Measurements from ENCODE around the gene FARS2.

FARS2 gene

GRCh38 chr6:5249451-5250122, 11.7 kb upstream of the FARS2 start:
- no peak for DNase-seq (ENCODE audit: low read depth)

DNA sequence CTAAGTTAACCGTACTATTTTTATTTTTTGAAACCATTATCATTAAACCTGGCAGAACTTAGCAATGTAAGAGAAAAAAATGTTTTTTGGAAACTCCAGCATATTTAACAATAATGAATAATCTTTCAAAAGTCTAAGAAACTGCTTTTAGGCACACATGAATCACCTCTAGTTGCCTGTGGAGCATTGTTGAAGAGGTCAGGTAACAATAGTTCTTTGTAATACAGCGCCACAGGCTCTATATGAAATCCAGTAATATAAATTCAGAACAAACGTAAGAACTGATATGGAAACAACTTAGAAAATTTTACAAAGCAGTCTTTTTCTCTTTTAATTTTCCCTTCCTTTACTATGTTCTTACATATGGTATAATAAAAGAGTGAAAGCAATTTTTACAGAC, 10.9 kb upstream of the FARS2 start:
- DNase-seq (ENCODE audit: low read depth): no peak

DNA sequence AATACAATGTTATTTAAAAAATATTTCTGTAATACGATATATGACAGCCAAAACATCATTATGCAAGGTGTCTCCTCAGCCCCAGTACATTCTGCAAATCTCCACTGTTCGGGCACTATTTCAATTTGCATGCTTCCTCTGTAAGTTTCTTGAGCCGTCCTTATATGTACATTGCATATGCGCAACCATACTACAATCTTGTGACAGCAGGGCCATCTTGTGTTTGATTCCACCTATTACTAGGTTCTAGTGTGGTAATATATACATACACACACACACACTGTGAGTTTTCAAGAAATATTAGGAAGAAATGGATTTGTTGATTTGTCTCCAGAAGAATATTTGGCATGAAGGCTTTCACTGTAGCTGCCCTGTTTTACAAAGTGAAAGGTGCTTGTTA, 10.4 kb upstream of the FARS2 start:
- DNase-seq (ENCODE audit: low read depth): no peak

DNA sequence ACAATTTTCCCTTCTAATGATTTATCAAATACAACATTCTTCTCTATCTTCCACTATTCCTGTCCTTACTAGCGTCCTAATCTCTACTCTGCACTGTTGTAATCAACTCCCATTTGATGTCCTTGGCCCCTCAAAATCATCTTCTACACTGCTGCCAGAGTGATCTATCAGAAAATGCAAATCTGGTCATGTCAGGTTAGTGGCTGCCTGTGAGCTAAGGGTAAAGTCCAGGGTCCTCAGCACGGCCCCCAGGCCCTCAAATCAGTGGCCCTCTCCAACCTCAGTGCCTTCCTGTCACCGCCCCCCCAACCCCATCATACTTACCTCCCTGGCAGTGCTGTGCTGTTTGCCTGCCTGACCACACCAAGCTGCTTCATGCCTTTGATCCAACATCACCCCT, 4.4 kb upstream of the FARS2 start:
- no peak for DNase-seq (ENCODE audit: low read depth)

DNA sequence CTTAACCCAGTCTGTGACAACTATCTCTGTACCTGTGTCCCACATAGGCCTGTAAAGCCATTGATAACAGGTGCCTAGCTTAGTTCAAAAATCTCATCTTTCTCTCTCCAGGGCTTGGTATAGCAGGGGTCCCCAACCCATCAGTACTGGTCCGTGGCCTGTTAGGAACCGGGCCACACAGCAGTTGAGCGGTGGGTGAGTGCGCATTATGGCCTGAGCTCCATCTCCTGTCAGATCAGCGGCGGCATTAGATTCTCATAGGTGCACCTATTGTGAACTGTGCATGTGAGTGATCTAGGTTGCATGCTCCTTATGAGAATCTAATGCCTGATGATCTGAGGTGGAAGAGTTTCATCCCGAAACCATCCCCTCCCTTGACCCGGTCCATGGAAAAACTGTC, 3.9 kb upstream of the FARS2 start:
- no peak for DNase-seq (ENCODE audit: low read depth)

DNA sequence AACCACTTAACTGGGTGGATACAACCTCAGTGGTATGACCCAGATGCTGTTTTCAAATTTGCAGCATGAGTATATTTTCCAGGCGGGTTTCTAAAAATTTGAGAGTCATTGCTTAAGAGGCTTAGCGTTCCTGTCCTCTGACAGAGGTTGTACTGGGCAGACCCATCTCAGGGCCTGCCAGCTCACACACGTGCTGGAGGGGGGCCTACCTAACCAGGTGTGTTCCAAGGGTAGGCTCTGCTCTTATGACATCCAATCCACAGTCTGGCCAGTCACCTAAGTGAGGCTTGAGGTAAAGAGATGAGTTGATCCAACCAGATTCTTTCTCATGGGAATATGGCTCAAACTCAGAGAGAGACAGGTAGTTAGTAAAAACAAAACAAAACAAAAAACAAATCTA, 1.9 kb upstream of the FARS2 start:
- DNase-seq (ENCODE audit: low read depth): no peak

GRCh38 chr6:5260111-5260620, 1.1 kb upstream of the FARS2 start:
- peak; percentile 45 for DNase-seq (ENCODE audit: low read depth)

- no peak for DNase-seq (ENCODE audit: low read depth)
Measured at GRCh38 chr6:5261545-5262109, 314 bp downstream of the FARS2 start.

GRCh38 chr6:5266423-5266822, 5.1 kb downstream of the FARS2 start:
- DNase-seq (ENCODE audit: low read depth): no peak

DNA sequence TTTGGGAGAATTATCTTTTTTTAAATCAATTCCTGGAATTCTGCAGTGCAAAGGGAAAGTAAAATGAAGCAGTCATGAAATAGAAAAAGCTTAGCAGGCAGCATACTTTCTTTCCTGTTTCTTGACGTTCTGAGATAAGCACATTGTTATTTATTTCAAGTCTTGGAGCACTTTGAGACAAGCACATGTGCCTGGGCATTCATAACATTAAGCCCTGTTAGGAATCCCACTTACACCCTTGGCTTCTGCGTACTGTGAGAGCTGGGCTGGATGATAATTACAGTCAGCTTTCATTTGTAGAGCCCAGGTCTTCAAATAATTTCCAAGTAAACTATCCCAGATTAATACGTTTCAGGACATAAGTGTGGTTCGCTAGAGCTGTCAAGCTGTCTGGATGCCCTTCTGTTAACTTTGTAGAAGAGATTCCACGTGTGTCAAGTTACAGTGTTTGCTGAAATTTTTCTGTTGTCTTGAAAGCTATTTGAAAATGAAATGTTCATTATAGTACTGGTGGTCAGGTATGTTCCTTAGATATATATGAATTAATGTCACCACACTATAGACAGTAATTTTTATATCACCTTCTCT, 8.9 kb downstream of the FARS2 start:
- DNase-seq (ENCODE audit: low read depth): no peak

- no peak for DNase-seq (ENCODE audit: low read depth)
Measured at GRCh38 chr6:5271926-5272325, 10.6 kb downstream of the FARS2 start.

DNA sequence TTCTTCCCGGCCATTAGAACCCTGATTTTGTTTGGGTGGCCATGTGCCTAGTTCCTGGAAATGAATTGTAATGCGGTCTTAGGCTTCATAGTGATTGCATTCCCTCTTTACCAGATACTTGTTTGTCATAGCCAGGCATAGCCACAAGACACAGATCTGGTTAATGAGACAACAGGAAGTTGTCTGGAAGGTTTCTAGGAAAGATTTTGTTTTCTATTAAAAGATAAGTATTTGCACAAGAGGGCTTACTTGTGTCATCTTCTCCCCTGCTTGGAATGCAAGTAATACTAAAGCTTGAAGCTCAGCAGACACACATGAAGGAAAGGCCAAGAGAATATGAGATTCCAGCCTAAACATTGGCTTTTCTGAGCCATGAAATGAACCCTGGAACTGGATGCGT, 12.9 kb downstream of the FARS2 start:
- DNase-seq (ENCODE audit: low read depth): no peak

DNA sequence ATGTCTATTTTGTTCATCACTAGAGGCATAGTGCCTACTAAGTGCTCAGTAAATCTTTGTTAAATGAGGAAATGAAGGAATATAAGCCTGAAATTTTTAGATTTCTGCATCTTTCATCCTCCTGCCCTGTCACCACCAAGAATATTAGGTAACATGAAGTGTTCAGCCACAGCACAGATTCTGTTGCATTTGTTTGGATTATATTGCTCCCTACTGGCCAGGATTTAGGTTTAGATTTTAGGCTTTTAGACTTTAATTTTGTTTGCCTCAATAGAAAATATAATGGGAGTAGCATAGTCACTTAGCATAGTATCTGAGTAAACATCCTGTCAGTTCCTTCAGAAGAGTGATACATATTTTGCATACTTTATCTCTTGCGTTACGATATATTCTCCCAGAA, 14.2 kb downstream of the FARS2 start:
- no peak for DNase-seq (ENCODE audit: low read depth)

DNA sequence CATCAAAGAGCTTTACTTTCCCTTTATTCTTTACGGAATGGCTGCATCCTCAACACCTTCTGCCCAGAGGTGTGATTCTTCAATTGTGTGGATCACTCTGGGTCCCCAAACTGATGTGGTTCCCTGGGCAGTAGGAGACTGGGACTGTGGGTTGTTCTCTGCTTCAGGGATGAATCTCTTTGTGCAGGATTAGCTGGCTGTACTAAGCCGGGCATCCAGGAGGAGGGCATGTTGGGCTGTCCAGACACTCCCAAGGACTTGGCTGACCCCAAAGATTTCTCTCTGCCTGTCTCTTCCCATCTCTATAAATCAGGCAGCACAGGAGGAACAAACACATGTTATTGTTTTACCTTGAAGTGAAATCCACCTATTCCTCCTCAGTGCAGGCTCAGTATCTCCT, 15.3 kb downstream of the FARS2 start:
- no peak for DNase-seq (ENCODE audit: low read depth)

DNA sequence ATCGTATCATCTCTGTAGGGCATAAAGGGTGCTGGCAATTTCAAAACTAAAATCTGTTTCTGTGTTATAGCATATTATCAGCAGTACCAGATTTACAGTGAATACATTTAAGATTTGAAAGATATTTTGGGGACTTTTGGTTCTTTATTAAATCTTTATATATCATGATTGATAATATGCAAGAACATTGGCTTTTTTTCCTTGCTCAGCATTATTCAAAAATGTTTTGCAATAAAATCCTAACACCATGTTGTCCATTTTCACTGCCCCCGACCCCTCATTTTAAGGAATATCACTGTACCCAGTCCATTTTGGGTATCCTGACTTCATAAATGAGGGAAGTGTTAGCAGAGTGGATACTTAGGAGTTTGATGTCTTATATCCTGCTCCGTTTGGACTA, 16.3 kb downstream of the FARS2 start:
- DNase-seq (ENCODE audit: low read depth): no peak

- DNase-seq (ENCODE audit: low read depth): no peak
Measured at GRCh38 chr6:5278047-5278446, 16.7 kb downstream of the FARS2 start.

DNA sequence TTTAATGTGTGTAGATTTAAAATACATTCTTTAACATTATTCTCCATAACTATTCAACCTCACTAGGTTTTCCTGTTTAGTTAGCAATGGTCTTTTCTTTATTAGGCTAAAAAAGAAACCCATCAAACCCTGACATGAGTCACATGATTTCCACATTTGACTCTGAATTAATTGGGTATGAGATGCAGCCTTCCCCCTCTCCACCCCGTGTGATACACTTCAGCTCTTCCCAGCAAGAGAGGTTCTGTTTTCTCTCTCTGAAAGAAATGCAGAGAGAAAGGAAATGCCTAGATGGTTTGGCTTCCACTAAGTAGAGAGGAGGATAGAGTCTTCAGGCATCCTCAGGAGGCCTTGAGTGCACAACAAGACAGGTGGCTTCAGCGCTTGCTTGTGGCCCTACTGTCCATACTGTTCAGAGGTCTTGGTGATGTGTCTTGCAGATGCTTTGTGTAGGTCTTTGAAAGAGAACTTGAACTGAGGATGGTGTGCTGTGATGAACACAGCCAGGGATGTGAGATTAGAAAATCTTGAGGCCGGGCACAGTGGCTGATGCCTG, 17.3 kb downstream of the FARS2 start:
- no peak for DNase-seq (ENCODE audit: low read depth)

DNA sequence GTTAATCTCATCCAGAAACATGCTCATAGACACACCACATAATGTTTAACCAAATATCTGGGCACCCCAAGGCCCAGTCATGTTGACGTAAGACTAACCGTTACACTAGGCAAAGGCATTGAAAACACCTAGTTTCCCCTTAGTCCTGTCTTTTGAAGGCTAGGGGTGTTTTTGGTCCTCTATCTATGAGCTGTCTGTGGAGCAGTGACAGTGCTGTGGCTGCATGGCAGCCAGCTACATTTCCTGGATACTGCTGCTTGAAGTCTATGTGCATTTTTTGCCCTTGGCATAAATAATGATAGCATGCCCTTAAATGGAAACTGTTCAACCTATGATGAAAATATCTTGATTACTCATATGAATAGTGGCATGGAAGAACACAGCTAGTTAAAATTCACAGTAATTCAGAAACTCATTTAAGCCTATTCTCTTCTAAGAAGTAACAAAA, 18.6 kb downstream of the FARS2 start:
- DNase-seq (ENCODE audit: low read depth): no peak

DNA sequence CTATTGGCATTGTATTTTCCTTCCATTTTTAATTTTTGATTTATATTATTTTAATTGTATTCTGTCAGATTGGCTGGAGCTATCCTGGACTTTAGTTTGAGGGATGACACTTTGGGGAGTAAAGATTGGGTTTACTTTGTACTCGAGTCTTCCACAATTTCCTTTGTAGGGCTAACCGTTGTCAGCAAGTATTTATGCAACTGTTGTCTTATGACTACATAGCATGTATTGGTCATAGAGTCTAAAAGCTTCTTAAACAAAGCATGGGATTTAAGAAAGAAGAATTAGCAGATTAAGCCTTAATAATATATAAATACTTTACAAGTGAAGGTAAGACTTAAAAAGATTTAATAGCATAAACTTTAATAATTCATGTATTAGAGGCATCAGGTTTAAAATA, 19.6 kb downstream of the FARS2 start:
- no peak for DNase-seq (ENCODE audit: low read depth)

DNA sequence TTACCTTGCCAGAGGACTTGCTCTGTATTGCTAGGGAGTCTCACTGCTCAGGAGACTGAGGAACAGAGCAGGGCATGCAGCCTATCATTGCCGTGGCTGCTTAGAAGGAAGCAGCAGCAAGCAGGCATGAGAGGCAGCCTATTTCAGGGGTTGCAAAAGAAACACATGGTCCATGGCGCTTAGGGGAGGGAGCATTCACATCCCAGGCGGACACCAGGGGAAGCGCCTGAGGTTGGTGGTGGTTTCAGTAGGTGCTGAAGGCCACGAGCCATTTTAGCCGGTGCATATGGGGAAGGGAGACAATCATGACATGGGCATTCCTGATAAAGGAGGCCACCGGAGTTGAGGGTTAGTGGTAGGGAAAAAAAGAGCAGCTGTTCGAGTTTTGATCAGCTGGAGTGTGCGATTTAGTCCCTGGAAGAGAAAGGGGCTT, 20.9 kb downstream of the FARS2 start:
- DNase-seq (ENCODE audit: low read depth): no peak

GRCh38 chr6:5285081-5285480, 23.8 kb downstream of the FARS2 start:
- no peak for DNase-seq (ENCODE audit: low read depth)

DNA sequence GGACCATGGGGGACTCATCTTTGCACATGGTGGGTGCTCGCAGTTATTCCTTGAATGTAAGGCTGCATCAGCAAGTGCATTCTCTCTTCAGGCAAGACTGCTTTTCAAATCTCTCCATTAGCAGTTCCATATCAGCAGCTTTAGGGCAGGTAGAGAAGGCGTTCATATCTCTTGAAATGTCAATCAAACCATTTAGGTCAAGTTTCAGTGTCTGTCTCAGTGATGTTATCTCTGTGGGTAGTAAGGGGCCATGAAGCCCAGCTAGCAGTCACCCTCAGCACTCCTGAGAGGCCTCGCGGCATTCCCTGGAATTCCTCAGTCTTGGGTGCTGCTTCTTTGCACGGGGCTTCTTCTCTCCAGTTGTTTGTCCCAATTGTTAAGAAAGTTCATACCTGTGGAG, 24.2 kb downstream of the FARS2 start:
- DNase-seq (ENCODE audit: low read depth): no peak

DNA sequence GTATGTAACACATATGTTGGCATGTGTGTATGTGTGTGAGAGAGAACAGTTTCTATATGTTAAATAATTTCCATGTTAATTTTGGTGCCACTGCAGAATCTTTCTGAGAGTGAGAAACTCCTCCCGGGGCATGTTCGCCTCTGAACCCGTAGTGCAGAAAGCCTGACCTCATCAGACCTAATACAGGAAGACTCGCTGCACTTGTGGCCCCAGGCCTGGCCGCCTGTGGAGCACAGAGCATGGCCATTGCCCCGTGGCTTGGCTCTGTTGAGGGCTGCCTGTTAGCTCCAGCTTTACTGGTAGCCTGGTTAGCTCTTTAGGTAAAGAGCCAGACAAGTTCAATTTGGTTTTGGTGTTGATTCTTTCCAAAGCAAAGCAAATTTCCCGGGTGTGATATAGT, 25.5 kb downstream of the FARS2 start:
- no peak for DNase-seq (ENCODE audit: low read depth)
